HEK293 (cell line): Measurements from ENCODE around the gene SEC14L6.

Source experiments
- CTCF ChIA-PET: fragments of 350-600 bp; formaldehyde crosslinking; extraction: SDS; loops from one replicate; lab custom pipeline; 2021; ENCODE audit warnings: antibody characterized with exemption; lab: Yijun Ruan, JAX
- POLR2A ChIA-PET: fragments of 300-600 bp; formaldehyde crosslinking; extraction: SDS; loops from one replicate; lab custom pipeline; 2020; ENCODE audit warnings: antibody characterized with exemption, inconsistent platforms; lab: Yijun Ruan, JAX
- H3K27ac ChIP-seq: fragments of 200-500 bp; sonication (Bioruptor generic); 2 replicates; pipeline ENCODE4 v1.5.1; 2014; ENCODE audit warnings: low read depth, low read length, control low read depth, inconsistent platforms; ENCODE audit errors: extremely low read depth
- H3K36me3 ChIP-seq, 2 experiments: fragments of 200-500 bp in 1 of 2; sonication (Bioruptor generic) in 1 of 2; 1 replicate in 1 of 2; 2 replicates in 1 of 2; pipeline ENCODE4 v1.5.1; 2014 to 2017; ENCODE audit warnings: inconsistent platforms in 2 of 2, low read length in 2 of 2; ENCODE audit not compliant: control insufficient read depth in 2 of 2, insufficient read depth in 1 of 2
- H3K4me1 ChIP-seq: fragments of 200-500 bp; sonication (Bioruptor generic); 2 replicates; pipeline ENCODE4 v1.5.1; 2014; ENCODE audit warnings: mild to moderate bottlenecking, low read length, inconsistent platforms; ENCODE audit not compliant: control insufficient read depth, insufficient read depth
- H3K4me3 ChIP-seq: 2 replicates; pipeline ENCODE4 v1.5.1; 2011; ENCODE audit warnings: low read depth, mild to moderate bottlenecking, control low read depth, low read length, moderate library complexity
- H3K9me3 ChIP-seq: fragments of 200-500 bp; sonication (Bioruptor generic); 2 replicates; pipeline ENCODE4 v1.5.1; 2014; ENCODE audit warnings: low read depth, low read length, inconsistent platforms; ENCODE audit not compliant: control insufficient read depth, insufficient read depth
- BCL11B ChIP-seq: fragments of 450-650 bp; formaldehyde crosslinking; IDR thresholded peaks from 2 replicates; pipeline ENCODE4 v1.5.1; 2016; ENCODE audit warnings: low read depth, missing biosample characterization, missing genetic modification characterization
- CTCF ChIP-seq: fragments of 450-650 bp; formaldehyde crosslinking; IDR thresholded peaks from 2 replicates; pipeline ENCODE4 v1.5.1; 2016; ENCODE audit warnings: missing biosample characterization, missing genetic modification characterization
- GLIS2 ChIP-seq: fragments of 450-650 bp; formaldehyde crosslinking; IDR thresholded peaks from 2 replicates; pipeline ENCODE4 v1.5.1; 2016; ENCODE audit warnings: missing biosample characterization, missing genetic modification characterization
- HOXA7 ChIP-seq: sonication (generic); formaldehyde crosslinking; IDR thresholded peaks from 2 replicates; pipeline ENCODE4 v1.8.1; 2022; ENCODE audit warnings: missing genetic modification reagents, borderline replicate concordance
- IKZF3 ChIP-seq: fragments of 450-650 bp; IDR thresholded peaks from 2 replicates; pipeline ENCODE4 v1.5.0; 2018; ENCODE audit warnings: missing biosample characterization, mild to moderate bottlenecking, missing genetic modification characterization, moderate library complexity
- OVOL3 ChIP-seq: fragments of 450-650 bp; formaldehyde crosslinking; IDR thresholded peaks from 2 replicates; pipeline ENCODE4 v1.5.1; 2016; ENCODE audit warnings: missing biosample characterization, missing genetic modification characterization
- PRDM2 ChIP-seq: fragments of 450-650 bp; formaldehyde crosslinking; IDR thresholded peaks from 2 replicates; pipeline ENCODE4 v1.5.1; 2016; ENCODE audit warnings: missing biosample characterization, missing genetic modification characterization, borderline replicate concordance
- SP2 ChIP-seq: fragments of 450-650 bp; formaldehyde crosslinking; IDR thresholded peaks from 2 replicates; pipeline ENCODE4 v1.5.1; 2016; ENCODE audit warnings: missing biosample characterization, missing genetic modification characterization
- ZNF133 ChIP-seq: fragments of 450-650 bp; formaldehyde crosslinking; IDR thresholded peaks from 2 replicates; pipeline ENCODE4 v1.5.1; 2016; ENCODE audit warnings: missing biosample characterization, missing genetic modification characterization
- ZNF2 ChIP-seq: fragments of 450-650 bp; formaldehyde crosslinking; IDR thresholded peaks from 2 replicates; pipeline ENCODE4 v1.5.1; 2016; ENCODE audit warnings: missing biosample characterization, missing genetic modification characterization
- ZNF26 ChIP-seq: fragments of 450-650 bp; formaldehyde crosslinking; IDR thresholded peaks from 2 replicates; pipeline ENCODE4 v1.5.1; 2016; ENCODE audit warnings: missing biosample characterization, missing genetic modification characterization
- ZNF280C ChIP-seq: fragments of 450-650 bp; formaldehyde crosslinking; IDR thresholded peaks from 2 replicates; pipeline ENCODE4 v1.5.1; 2016; ENCODE audit warnings: missing biosample characterization, missing genetic modification characterization
- ZNF292 ChIP-seq: fragments of 450-650 bp; formaldehyde crosslinking; IDR thresholded peaks from 2 replicates; pipeline ENCODE4 v1.5.1; 2016; ENCODE audit warnings: low read depth, missing biosample characterization, missing genetic modification characterization, borderline replicate concordance
- ZNF324 ChIP-seq: fragments of 450-650 bp; formaldehyde crosslinking; IDR thresholded peaks from 2 replicates; pipeline ENCODE4 v1.5.1; 2016; ENCODE audit warnings: missing biosample characterization, missing genetic modification characterization
- ZNF37A ChIP-seq: fragments of 450-650 bp; IDR thresholded peaks from 2 replicates; pipeline ENCODE4 v1.5.1; 2018; ENCODE audit warnings: missing biosample characterization, missing genetic modification characterization
- ZNF391 ChIP-seq: fragments of 450-650 bp; formaldehyde crosslinking; IDR thresholded peaks from 2 replicates; pipeline ENCODE4 v1.5.1; 2016; ENCODE audit warnings: low read depth, missing biosample characterization, missing genetic modification characterization, borderline replicate concordance
- ZNF398 ChIP-seq: fragments of 450-650 bp; formaldehyde crosslinking; IDR thresholded peaks from 2 replicates; pipeline ENCODE4 v1.5.1; 2017; ENCODE audit warnings: missing biosample characterization, missing genetic modification characterization
- ZNF660 ChIP-seq: fragments of 450-650 bp; IDR thresholded peaks from 2 replicates; pipeline ENCODE4 v1.5.1; 2018; ENCODE audit warnings: missing biosample characterization, mild to moderate bottlenecking, missing genetic modification characterization
- ZNF664 ChIP-seq: fragments of 450-650 bp; formaldehyde crosslinking; IDR thresholded peaks from 2 replicates; pipeline ENCODE4 v1.5.1; 2016; ENCODE audit warnings: missing biosample characterization, missing genetic modification characterization
- ZNF768 ChIP-seq: fragments of 450-650 bp; formaldehyde crosslinking; IDR thresholded peaks from 2 replicates; pipeline ENCODE4 v1.5.1; 2018; ENCODE audit warnings: missing biosample characterization, mild to moderate bottlenecking, missing genetic modification characterization
- ZNF830 ChIP-seq: fragments of 450-650 bp; IDR thresholded peaks from 2 replicates; pipeline ENCODE4 v1.5.0; 2018; ENCODE audit warnings: missing biosample characterization, missing genetic modification characterization, low read depth, mild to moderate bottlenecking, moderate library complexity
- ZSCAN16 ChIP-seq: fragments of 450-650 bp; formaldehyde crosslinking; IDR thresholded peaks from 2 replicates; pipeline ENCODE4 v1.5.1; 2016; ENCODE audit warnings: missing biosample characterization, missing genetic modification characterization
- ZXDB ChIP-seq: fragments of 450-650 bp; formaldehyde crosslinking; IDR thresholded peaks from 2 replicates; pipeline ENCODE4 v1.5.1; 2016; ENCODE audit warnings: missing biosample characterization, missing genetic modification characterization

The SEC14L6 gene

GRCh38 chr22:30508216-30508615 lies 38.3 kb downstream of the SEC14L6 start:
- Histone ChIP-seq H3K4me1 (no peaks in the 10 kb centered on the region), H3K36me3 (no peaks in the 10 kb centered on the region), H3K9me3 (no peaks in the 10 kb centered on the region), H3K4me3 (no peak overlapping the region), H3K27ac (no peak overlapping the region)
- no peak for TF ChIP-seq ZNF664
- no peak for TF ChIP-seq ZNF26 (tag by site-specific recombination)
- TF ChIP-seq ZNF37A (tag by site-specific recombination), result no peak
- TF ChIP-seq ZNF2 (tag by site-specific recombination), result no peak
- TF ChIP-seq ZNF768 (tag by site-specific recombination), result no peak
- no peak for TF ChIP-seq ZNF292 (tag by site-specific recombination)
- no peak for TF ChIP-seq BCL11B (tag by site-specific recombination)
- no peak for TF ChIP-seq CTCF
- no peak for TF ChIP-seq ZNF660 (tag by site-specific recombination)
- no peak for TF ChIP-seq OVOL3 (tag by site-specific recombination)
- TF ChIP-seq ZNF324 (tag by site-specific recombination), result no peak
- TF ChIP-seq PRDM2 (tag by site-specific recombination), result no peak
- no peak for TF ChIP-seq ZSCAN16 (tag by site-specific recombination)
- CTCF ChIA-PET, result interaction anchor here (0.7 kb wide), 1 partner anchor 64 kb away, joined by 3 read pairs; no protein-coding TSS in a partner anchor
- POLR2A ChIA-PET, result no interaction called here

- CTCF ChIA-PET, result interaction anchor here (0.7 kb wide), 1 partner anchor 63 kb away, joined by 3 read pairs; no protein-coding TSS in a partner anchor
- TF ChIP-seq GLIS2, result no peak
- TF ChIP-seq HOXA7 (CRISPR knock-in tag), result no peak
- no peak for TF ChIP-seq ZNF133 (tag by site-specific recombination)
- TF ChIP-seq ZNF391 (tag by site-specific recombination), result no peak
- no peak for TF ChIP-seq SP2 (tag by site-specific recombination)
- no peak for TF ChIP-seq ZNF398 (tag by site-specific recombination)
- no peak for TF ChIP-seq IKZF3 (tag by site-specific recombination)
- no peak for TF ChIP-seq ZNF830 (tag by site-specific recombination)
- no peak for TF ChIP-seq ZNF280C (tag by site-specific recombination)
- TF ChIP-seq ZXDB, result no peak
Measured at GRCh38 chr22:30507670-30508069, 38.9 kb downstream of the SEC14L6 start.

More at GRCh38 chr22:30507670-30508069, 38.9 kb downstream of the SEC14L6 start:
- H3K4me1 ChIP-seq, result no peaks in the 10 kb centered on the region
- H3K36me3 ChIP-seq, result no peaks in the 10 kb centered on the region
- H3K9me3 ChIP-seq, result no peaks in the 10 kb centered on the region
- no peak overlapping the region for H3K4me3 ChIP-seq
- no peak overlapping the region for H3K27ac ChIP-seq
- POLR2A ChIA-PET, result no interaction called here
